A673 (cell line): ENCODE measurements around the gene PIP4K2A.

Source experiments
- EZH2 ChIP-seq: fragments of 200-600 bp; sonication (generic); IDR thresholded peaks from 2 replicates; pipeline ENCODE4 v1.6.1; 2017; ENCODE audit warnings: borderline replicate concordance, low read depth, mild to moderate bottlenecking, mixed read lengths, antibody characterized with exemption, low read length; ENCODE audit not compliant: poor library complexity, severe bottlenecking
- TF ChIP-seq, protein P1 (sequence below): fragments of 300-800, 200-600 bp; sonication (generic); conservative IDR thresholded peaks from 2 replicates; pipeline ENCODE4 v1.5.1; 2017; ENCODE audit warnings: low read depth, mild to moderate bottlenecking, antibody characterized with exemption, low read length, moderate library complexity, mixed read lengths

DNA sequence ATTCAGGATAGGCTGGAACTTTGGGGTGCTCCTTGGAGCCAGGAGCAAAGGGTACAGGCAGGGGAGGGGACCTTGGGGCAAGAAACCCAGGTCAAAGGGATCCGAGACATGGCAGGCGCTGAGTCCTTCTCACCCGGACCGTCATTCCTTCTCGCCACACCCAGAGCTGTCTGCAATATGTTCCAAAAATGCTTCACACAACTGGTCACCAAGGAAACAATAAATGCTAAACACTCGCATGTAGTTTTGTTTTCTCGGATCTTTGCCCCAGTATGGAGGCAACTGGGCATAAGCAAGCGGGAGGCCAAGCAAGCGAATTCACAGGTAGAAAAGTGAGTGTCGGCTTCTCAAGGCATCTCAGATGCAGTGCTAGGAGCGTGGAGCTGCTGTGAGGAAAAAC, 80.8 kb downstream of the PIP4K2A start:
- no peak for TF ChIP-seq EZH2
- TF ChIP-seq, protein P1, sequence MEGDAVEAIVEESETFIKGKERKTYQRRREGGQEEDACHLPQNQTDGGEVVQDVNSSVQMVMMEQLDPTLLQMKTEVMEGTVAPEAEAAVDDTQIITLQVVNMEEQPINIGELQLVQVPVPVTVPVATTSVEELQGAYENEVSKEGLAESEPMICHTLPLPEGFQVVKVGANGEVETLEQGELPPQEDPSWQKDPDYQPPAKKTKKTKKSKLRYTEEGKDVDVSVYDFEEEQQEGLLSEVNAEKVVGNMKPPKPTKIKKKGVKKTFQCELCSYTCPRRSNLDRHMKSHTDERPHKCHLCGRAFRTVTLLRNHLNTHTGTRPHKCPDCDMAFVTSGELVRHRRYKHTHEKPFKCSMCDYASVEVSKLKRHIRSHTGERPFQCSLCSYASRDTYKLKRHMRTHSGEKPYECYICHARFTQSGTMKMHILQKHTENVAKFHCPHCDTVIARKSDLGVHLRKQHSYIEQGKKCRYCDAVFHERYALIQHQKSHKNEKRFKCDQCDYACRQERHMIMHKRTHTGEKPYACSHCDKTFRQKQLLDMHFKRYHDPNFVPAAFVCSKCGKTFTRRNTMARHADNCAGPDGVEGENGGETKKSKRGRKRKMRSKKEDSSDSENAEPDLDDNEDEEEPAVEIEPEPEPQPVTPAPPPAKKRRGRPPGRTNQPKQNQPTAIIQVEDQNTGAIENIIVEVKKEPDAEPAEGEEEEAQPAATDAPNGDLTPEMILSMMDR, result no peak
